ENCODE data around the gene LAG3. TPM values are rescaled to one million over a fixed set of nuclear protein-coding genes. Genes with fewer than 3 reads are reported as not detected.

Gene LAG3
- polyA plus RNA-seq, 2 of the 4 experiments (the other 2 are of a cell fraction): 0.66 to 1.7 TPM

GRCh38 chr12:6810758-6811157, 38.4 kb downstream of the LAG3 start:
- POLR2A ChIA-PET: no interaction called here
- H3K4me1 ChIP-seq: peaks cover 6% of the 10 kb centered on the region; the same call in 1 of the 3 replicates
- 92% methylated on average over 1 of the region's 1 CpG for WGBS (ENCODE audit: missing lambda C conversion rate)
- H3K4me2 ChIP-seq: no peak overlapping the region
- DNase-seq (ENCODE audit: low read depth in 1 of 2, low spot score in 1 of 2) (no peak), FAIRE-seq (no peak), ATAC-seq (peak in 1 of 2 experiments; percentile 43; a peak in 3 of 6 replicates)
- H3K9me3 ChIP-seq: no peaks in the 10 kb centered on the region
- H3K4me3 ChIP-seq: no peak overlapping the region
- H3K27ac ChIP-seq: no peak overlapping the region
- CTCF ChIA-PET: interaction anchor here (0.7 to 10.9 kb wide), 6 partner anchors 14 to 59 kb away, joined by 4 to 129 read pairs (median 5); partner anchors contain the start of genes GPR162, MLF2 and P3H3
- TF ChIP-seq KDM1A (IDR thresholded peaks at IDR 0.05; ENCODE audit: low read depth) (no peak), HOXB5 (CRISPR knock-in tag; IDR thresholded peaks at IDR 0.05) (no peak), RAD21 (conservative IDR thresholded peaks at IDR 0.05 in 1 of 2, IDR thresholded peaks at IDR 0.05 in 1 of 2) (no peak), ZFP36 (IDR thresholded peaks at IDR 0.05; ENCODE audit: borderline replicate concordance, partially characterized antibody) (no peak), RFX5 (IDR thresholded peaks at IDR 0.05) (no peak), MAX (IDR thresholded peaks at IDR 0.05) (no peak), NFE2L2 (conservative IDR thresholded peaks at IDR 0.05; ENCODE audit: low read length) (no peak), RNF2 (IDR thresholded peaks at IDR 0.05; ENCODE audit: borderline replicate concordance, low read depth) (no peak), ZC3H11A (IDR thresholded peaks at IDR 0.05) (no peak), EHMT2 (IDR thresholded peaks at IDR 0.05; ENCODE audit: low read depth) (no peak), MAFK (IDR thresholded peaks at IDR 0.05; ENCODE audit: partially characterized antibody) (no peak), TFCP2L1 (CRISPR knock-in tag; IDR thresholded peaks at IDR 0.05) (no peak), HOXB13 (CRISPR knock-in tag; IDR thresholded peaks at IDR 0.05; ENCODE audit: low read depth) (no peak)
- TF ChIP-seq, protein P1, sequence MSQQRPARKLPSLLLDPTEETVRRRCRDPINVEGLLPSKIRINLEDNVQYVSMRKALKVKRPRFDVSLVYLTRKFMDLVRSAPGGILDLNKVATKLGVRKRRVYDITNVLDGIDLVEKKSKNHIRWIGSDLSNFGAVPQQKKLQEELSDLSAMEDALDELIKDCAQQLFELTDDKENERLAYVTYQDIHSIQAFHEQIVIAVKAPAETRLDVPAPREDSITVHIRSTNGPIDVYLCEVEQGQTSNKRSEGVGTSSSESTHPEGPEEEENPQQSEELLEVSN (IDR thresholded peaks at IDR 0.05; ENCODE audit: borderline replicate concordance, low read depth): no peak
- TF ChIP-seq, protein P2, sequence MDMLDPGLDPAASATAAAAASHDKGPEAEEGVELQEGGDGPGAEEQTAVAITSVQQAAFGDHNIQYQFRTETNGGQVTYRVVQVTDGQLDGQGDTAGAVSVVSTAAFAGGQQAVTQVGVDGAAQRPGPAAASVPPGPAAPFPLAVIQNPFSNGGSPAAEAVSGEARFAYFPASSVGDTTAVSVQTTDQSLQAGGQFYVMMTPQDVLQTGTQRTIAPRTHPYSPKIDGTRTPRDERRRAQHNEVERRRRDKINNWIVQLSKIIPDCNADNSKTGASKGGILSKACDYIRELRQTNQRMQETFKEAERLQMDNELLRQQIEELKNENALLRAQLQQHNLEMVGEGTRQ (IDR thresholded peaks at IDR 0.05): no peak
- TF ChIP-seq, protein P3, sequence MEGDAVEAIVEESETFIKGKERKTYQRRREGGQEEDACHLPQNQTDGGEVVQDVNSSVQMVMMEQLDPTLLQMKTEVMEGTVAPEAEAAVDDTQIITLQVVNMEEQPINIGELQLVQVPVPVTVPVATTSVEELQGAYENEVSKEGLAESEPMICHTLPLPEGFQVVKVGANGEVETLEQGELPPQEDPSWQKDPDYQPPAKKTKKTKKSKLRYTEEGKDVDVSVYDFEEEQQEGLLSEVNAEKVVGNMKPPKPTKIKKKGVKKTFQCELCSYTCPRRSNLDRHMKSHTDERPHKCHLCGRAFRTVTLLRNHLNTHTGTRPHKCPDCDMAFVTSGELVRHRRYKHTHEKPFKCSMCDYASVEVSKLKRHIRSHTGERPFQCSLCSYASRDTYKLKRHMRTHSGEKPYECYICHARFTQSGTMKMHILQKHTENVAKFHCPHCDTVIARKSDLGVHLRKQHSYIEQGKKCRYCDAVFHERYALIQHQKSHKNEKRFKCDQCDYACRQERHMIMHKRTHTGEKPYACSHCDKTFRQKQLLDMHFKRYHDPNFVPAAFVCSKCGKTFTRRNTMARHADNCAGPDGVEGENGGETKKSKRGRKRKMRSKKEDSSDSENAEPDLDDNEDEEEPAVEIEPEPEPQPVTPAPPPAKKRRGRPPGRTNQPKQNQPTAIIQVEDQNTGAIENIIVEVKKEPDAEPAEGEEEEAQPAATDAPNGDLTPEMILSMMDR (IDR thresholded peaks at IDR 0.05): no peak

DNA sequence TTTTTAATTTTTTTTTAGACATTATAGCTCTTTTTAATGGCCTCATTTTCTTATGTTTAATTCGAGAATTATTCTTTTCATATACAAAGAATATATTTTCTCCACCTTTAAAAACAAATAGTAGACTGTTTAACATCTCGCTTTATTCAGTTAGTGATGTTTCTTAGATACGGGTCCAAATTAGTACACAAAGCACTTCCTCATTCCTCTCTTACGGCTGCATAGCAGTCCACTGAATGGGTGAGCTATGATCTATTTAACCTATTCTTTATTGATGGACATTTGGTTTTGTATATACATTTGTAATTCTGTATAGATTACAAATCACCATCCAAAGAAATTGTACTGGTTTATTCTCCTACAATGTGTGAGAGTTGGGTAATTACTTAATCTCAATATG, 41.0 kb downstream of the LAG3 start:
- Histone ChIP-seq H3K9me3 (no peaks in the 10 kb centered on the region), H3K4me2 (no peak overlapping the region), H3K4me3 (no peak overlapping the region), H3K27ac (no peak overlapping the region), H3K4me1 (no peaks in the 10 kb centered on the region)
- DNase-seq (ENCODE audit: low read depth in 1 of 2, low spot score in 1 of 2) (no peak), ATAC-seq (no peak), FAIRE-seq (no peak)
- WGBS (ENCODE audit: missing lambda C conversion rate): 42% methylated on average over 4 of the region's 4 CpGs
- TF ChIP-seq PHF8 (IDR thresholded peaks at IDR 0.05; ENCODE audit: borderline replicate concordance, low read depth) (no peak), ATOH8 (CRISPR knock-in tag; IDR thresholded peaks at IDR 0.05; ENCODE audit: low read depth) (no peak), CHD2 (IDR thresholded peaks at IDR 0.05; ENCODE audit: low read length, partially characterized antibody) (no peak), REST (IDR thresholded peaks at IDR 0.05) (no peak), SMC3 (IDR thresholded peaks at IDR 0.05) (no peak), KDM1A (IDR thresholded peaks at IDR 0.05; ENCODE audit: low read depth) (no peak), MAX (IDR thresholded peaks at IDR 0.05) (no peak), RARB (CRISPR knock-in tag; IDR thresholded peaks at IDR 0.05) (no peak), RNF2 (IDR thresholded peaks at IDR 0.05; ENCODE audit: borderline replicate concordance, low read depth) (no peak), HEYL (CRISPR knock-in tag; IDR thresholded peaks at IDR 0.05) (no peak), HOXB5 (CRISPR knock-in tag; IDR thresholded peaks at IDR 0.05) (no peak)
- TF ChIP-seq, protein P2 (IDR thresholded peaks at IDR 0.05): no peak
- ChIA-PET POLR2A (interaction anchor here (1.1 kb wide), 1 partner anchor 8 kb away, joined by 4 read pairs; the partner anchor contains the start of gene GPR162), CTCF (interaction anchor here (1.5 to 10.9 kb wide), 6 partner anchors 11 to 60 kb away, joined by 3 to 129 read pairs (median 8); partner anchors contain the start of genes GPR162, MLF2, P3H3 and PTMS)
